ENCODE data around the gene CCDC63.
A peak's percentile ranks its signal among the peaks of the same experiment; 100 is the strongest.

Gene CCDC63

GRCh38 chr12:110908377-110909152, 61.8 kb downstream of the CCDC63 start:
- Mint-ChIP-seq H3K36me3 (ENCODE audit: low read depth) (no peaks in the 10 kb centered on the region), H3K9me3 (no peaks in the 10 kb centered on the region), H3K27me3 (no peaks in the 10 kb centered on the region), H3K27ac (peak overlapping the region; percentile 4), H3K4me3 (no peak overlapping the region), H3K4me1 (ENCODE audit: low read depth) (peaks cover 25% of the 10 kb centered on the region)
- intact Hi-C loops (cut with micrococcal nuclease): no loop called here

GRCh38 chr12:110912263-110912662, 65.5 kb downstream of the CCDC63 start:
- intact Hi-C loops (cut with micrococcal nuclease): no loop called here
- no peak overlapping the region for H3K4me3 Mint-ChIP-seq
- no peaks in the 10 kb centered on the region for H3K36me3 Mint-ChIP-seq (ENCODE audit: low read depth)
- peaks cover 29% of the 10 kb centered on the region for H3K4me1 Mint-ChIP-seq (ENCODE audit: low read depth)
- H3K27me3 Mint-ChIP-seq: no peaks in the 10 kb centered on the region
- no peaks in the 10 kb centered on the region for H3K9me3 Mint-ChIP-seq
- H3K27ac Mint-ChIP-seq: no peak overlapping the region

- Mint-ChIP-seq H3K27me3 (no peaks in the 10 kb centered on the region), H3K9me3 (no peaks in the 10 kb centered on the region), H3K36me3 (ENCODE audit: low read depth) (no peaks in the 10 kb centered on the region), H3K4me3 (no peak overlapping the region), H3K4me1 (ENCODE audit: low read depth) (peaks cover 18% of the 10 kb centered on the region), H3K27ac (no peak overlapping the region)
- intact Hi-C loops (cut with micrococcal nuclease): no loop called here
Measured at GRCh38 chr12:110913119-110914056, 66.6 kb downstream of the CCDC63 start.

GRCh38 chr12:110916295-110916875, 69.6 kb downstream of the CCDC63 start:
- H3K4me1 Mint-ChIP-seq (ENCODE audit: low read depth): peaks cover 16% of the 10 kb centered on the region
- H3K27me3 Mint-ChIP-seq: peaks cover 3% of the 10 kb centered on the region
- no peak overlapping the region for H3K27ac Mint-ChIP-seq
- H3K4me3 Mint-ChIP-seq: no peak overlapping the region
- intact Hi-C loops (cut with micrococcal nuclease): no loop called here
- H3K36me3 Mint-ChIP-seq (ENCODE audit: low read depth): no peaks in the 10 kb centered on the region
- H3K9me3 Mint-ChIP-seq: no peaks in the 10 kb centered on the region

GRCh38 chr12:110917467-110917866, 70.7 kb downstream of the CCDC63 start:
- intact Hi-C loops (cut with micrococcal nuclease): no loop called here
- no peaks in the 10 kb centered on the region for H3K36me3 Mint-ChIP-seq (ENCODE audit: low read depth)
- no peaks in the 10 kb centered on the region for H3K9me3 Mint-ChIP-seq
- H3K4me1 Mint-ChIP-seq (ENCODE audit: low read depth): peaks cover 16% of the 10 kb centered on the region
- H3K27ac Mint-ChIP-seq: no peak overlapping the region
- peaks cover 3% of the 10 kb centered on the region for H3K27me3 Mint-ChIP-seq
- no peak overlapping the region for H3K4me3 Mint-ChIP-seq

- no peaks in the 10 kb centered on the region for H3K36me3 Mint-ChIP-seq (ENCODE audit: low read depth)
- intact Hi-C loops (cut with micrococcal nuclease): no loop called here
- no peaks in the 10 kb centered on the region for H3K9me3 Mint-ChIP-seq
- H3K27ac Mint-ChIP-seq: no peak overlapping the region
- H3K4me3 Mint-ChIP-seq: no peak overlapping the region
- H3K27me3 Mint-ChIP-seq: peaks cover 3% of the 10 kb centered on the region
- H3K4me1 Mint-ChIP-seq (ENCODE audit: low read depth): peaks cover 13% of the 10 kb centered on the region
Measured at GRCh38 chr12:110917961-110918360, 71.2 kb downstream of the CCDC63 start.

- H3K4me3 Mint-ChIP-seq: no peak overlapping the region
- intact Hi-C loops (cut with micrococcal nuclease): no loop called here
- H3K27ac Mint-ChIP-seq: no peak overlapping the region
Measured at GRCh38 chr12:110919720-110920119, 72.9 kb downstream of the CCDC63 start.

GRCh38 chr12:110920324-110920910, 73.6 kb downstream of the CCDC63 start, which contains the start of gene MYL2:
Gene MYL2 (minus strand): TSS chr12:110920579. CDS start chr12:110920529, 50 bp downstream.
- Mint-ChIP-seq H3K4me1 (ENCODE audit: low read depth) (no peaks in the 10 kb centered on the region), H3K27me3 (peaks cover 3% of the 10 kb centered on the region), H3K36me3 (ENCODE audit: low read depth) (no peaks in the 10 kb centered on the region), H3K9me3 (no peaks in the 10 kb centered on the region), H3K4me3 (no peak within 1 kb of the TSS), H3K27ac (no peak within 1 kb of the TSS)
- intact Hi-C loops (cut with micrococcal nuclease): no loop called here

More at GRCh38 chr12:110919720-110920119, 72.9 kb downstream of the CCDC63 start:
- H3K36me3 Mint-ChIP-seq (ENCODE audit: low read depth): no peaks in the 10 kb centered on the region
- H3K27me3 Mint-ChIP-seq: peaks cover 3% of the 10 kb centered on the region
- no peaks in the 10 kb centered on the region for H3K4me1 Mint-ChIP-seq (ENCODE audit: low read depth)
- no peaks in the 10 kb centered on the region for H3K9me3 Mint-ChIP-seq

- H3K27ac Mint-ChIP-seq: no peak overlapping the region
Measured at GRCh38 chr12:110921262-110921661, 74.5 kb downstream of the CCDC63 start.

GRCh38 chr12:110922652-110923051, 75.9 kb downstream of the CCDC63 start:
- Mint-ChIP-seq H3K27me3 (peaks cover 3% of the 10 kb centered on the region), H3K4me1 (ENCODE audit: low read depth) (no peaks in the 10 kb centered on the region), H3K9me3 (no peaks in the 10 kb centered on the region), H3K36me3 (ENCODE audit: low read depth) (no peaks in the 10 kb centered on the region), H3K4me3 (no peak overlapping the region), H3K27ac (no peak overlapping the region)
- intact Hi-C loops (cut with micrococcal nuclease): no loop called here

More at GRCh38 chr12:110921262-110921661, 74.5 kb downstream of the CCDC63 start:
- Mint-ChIP-seq H3K9me3 (no peaks in the 10 kb centered on the region), H3K4me3 (no peak overlapping the region), H3K27me3 (peaks cover 3% of the 10 kb centered on the region), H3K36me3 (ENCODE audit: low read depth) (no peaks in the 10 kb centered on the region), H3K4me1 (ENCODE audit: low read depth) (no peaks in the 10 kb centered on the region)
- intact Hi-C loops (cut with micrococcal nuclease): no loop called here

- Mint-ChIP-seq H3K36me3 (ENCODE audit: low read depth) (no peaks in the 10 kb centered on the region), H3K27me3 (peaks cover 3% of the 10 kb centered on the region), H3K4me1 (ENCODE audit: low read depth) (no peaks in the 10 kb centered on the region), H3K27ac (no peak overlapping the region), H3K4me3 (no peak overlapping the region), H3K9me3 (no peaks in the 10 kb centered on the region)
- intact Hi-C loops (cut with micrococcal nuclease): no loop called here
Measured at GRCh38 chr12:110923192-110923591, 76.4 kb downstream of the CCDC63 start.

GRCh38 chr12:110923692-110924334, 77.0 kb downstream of the CCDC63 start:
- no peak overlapping the region for H3K4me3 Mint-ChIP-seq
- peaks cover 3% of the 10 kb centered on the region for H3K27me3 Mint-ChIP-seq
- H3K36me3 Mint-ChIP-seq (ENCODE audit: low read depth): no peaks in the 10 kb centered on the region
- no peaks in the 10 kb centered on the region for H3K4me1 Mint-ChIP-seq (ENCODE audit: low read depth)
- H3K9me3 Mint-ChIP-seq: no peaks in the 10 kb centered on the region
- intact Hi-C loops (cut with micrococcal nuclease): no loop called here
- H3K27ac Mint-ChIP-seq: no peak overlapping the region

- Mint-ChIP-seq H3K27me3 (no peaks in the 10 kb centered on the region), H3K36me3 (ENCODE audit: low read depth) (no peaks in the 10 kb centered on the region), H3K27ac (no peak overlapping the region), H3K9me3 (no peaks in the 10 kb centered on the region), H3K4me3 (no peak overlapping the region), H3K4me1 (ENCODE audit: low read depth) (no peaks in the 10 kb centered on the region)
- intact Hi-C loops (cut with micrococcal nuclease): no loop called here
Measured at GRCh38 chr12:110927546-110927945, 80.8 kb downstream of the CCDC63 start.

Measured in dendritic cell treated with granulocyte-macrophage colony-stimulating factor and Interleukin-4, amounts not matched to agents 40 ng/mL and 50 ng/mL, for 4 days (primary cell).